ENCODE results near the gene QRICH1.

- no peak for TF ChIP-seq POLR2A (IDR thresholded peaks at IDR 0.05)
- no peak for TF ChIP-seq EP300 (IDR thresholded peaks at IDR 0.05)
- no peak for TF ChIP-seq CTCF (IDR thresholded peaks at IDR 0.05)
- TF ChIP-seq POLR2AphosphoS5 (IDR thresholded peaks at IDR 0.05), result no peak
These were observed 61.1 kb downstream of the QRICH1 start for GRCh38 chr3:49032646-49033304.

Data from gastroesophageal sphincter (tissue), 3 donors.